Bone marrow (tissue), 2 donors: ENCODE results near the gene QRSL1.
"Not testable (repeated sequence)": the region's sequence is repeated elsewhere in the genome, so short reads cannot be mapped to it uniquely, and the experiment has no call there.

Experiments used
- DNase-seq, 2 donors: peaks; one replicate each; lab custom pipeline; 2025; lab: John Stamatoyannopoulos, UW

The QRSL1 gene

GRCh38 chr6:106677282-106677681 lies 47.9 kb downstream of the QRSL1 start:
- no peak for DNase-seq

GRCh38 chr6:106684011-106684410 lies 54.6 kb downstream of the QRSL1 start:
- DNase-seq, result no peak

DNA sequence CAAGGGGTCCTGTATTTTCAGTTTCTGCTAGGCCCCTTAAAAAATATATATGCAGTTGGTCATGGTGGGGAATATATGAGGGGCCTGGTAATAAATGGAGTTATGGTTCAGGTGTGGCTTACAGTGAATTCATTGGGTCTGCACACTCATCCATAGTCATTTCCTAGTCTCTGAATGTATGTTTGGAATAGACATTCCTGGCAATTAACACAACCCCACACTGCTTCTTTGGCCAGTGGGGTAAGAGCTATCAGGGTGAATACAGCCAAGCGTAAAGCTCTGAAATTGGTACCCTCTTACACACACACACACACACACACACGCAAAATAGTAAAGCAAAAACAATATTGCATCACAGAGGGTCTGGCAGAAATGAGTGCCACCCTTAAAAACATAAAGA lies 56.5 kb downstream of the QRSL1 start:
- no peak for DNase-seq

DNA sequence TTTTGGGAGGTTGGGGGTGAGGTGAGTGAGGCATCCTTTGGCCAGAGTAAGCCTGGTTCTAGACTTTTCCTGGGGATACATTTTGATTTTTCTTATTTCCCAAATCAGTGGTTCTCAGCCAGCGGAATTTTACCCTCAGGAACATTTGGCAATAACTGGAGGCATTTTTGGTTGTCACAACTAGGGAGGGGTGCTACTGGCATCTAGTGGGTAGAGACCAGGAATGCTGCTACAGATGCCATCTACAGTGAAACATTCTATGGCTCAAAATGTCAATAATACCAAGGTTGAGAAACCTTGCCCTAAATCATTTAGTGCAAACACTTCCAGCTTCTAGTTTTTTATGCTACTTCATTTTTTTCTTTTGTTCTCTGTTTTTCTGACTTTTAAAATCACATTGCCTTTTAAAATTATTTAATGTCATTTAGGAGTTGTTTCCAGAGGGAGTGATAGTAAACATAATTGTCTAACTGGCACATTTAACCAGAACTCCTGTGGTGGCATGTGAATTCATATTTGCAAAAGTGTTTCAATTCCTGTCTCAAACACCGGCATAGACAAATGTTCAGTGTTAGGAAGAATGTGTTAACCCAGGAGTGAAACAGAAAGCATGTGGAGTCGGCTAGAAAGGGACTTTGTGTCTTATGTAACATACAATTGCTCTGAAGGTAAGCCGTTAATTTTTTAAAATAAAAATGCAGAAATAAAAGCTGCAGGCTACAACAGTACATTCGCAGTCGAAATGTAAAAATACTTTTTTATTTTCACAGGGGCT lies 59.0 kb downstream of the QRSL1 start:
- DNase-seq, result no peak

GRCh38 chr6:106692112-106692818 lies 62.9 kb downstream of the QRSL1 start:
- no peak for DNase-seq

GRCh38 chr6:106692819-106693208 lies 63.4 kb downstream of the QRSL1 start:
- no peak for DNase-seq

GRCh38 chr6:106693418-106693817 lies 64.0 kb downstream of the QRSL1 start:
- DNase-seq, result no peak

GRCh38 chr6:106694343-106694742 lies 65.0 kb downstream of the QRSL1 start:
- no peak for DNase-seq

DNA sequence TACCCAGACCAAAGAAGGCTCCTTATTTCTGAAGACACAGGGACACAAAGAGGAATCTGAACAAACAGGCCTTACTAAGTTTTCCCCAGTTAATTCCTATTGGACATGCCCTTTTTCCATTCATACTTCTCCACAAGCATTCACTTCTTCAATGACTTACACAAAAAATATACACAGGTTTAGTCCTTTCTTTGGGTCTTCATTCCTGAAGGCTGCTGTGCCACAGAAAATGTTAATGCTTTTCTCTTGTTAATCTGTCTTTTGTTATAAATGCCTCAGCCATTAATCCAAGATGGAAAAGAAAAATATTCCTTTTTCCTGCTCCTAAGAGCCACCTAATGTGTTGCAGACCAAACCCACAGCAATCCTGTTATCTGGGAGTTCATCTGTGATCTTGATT lies 71.2 kb downstream of the QRSL1 start:
- no peak for DNase-seq

- not testable (repeated sequence) for DNase-seq
These were observed 71.8 kb downstream of the QRSL1 start for GRCh38 chr6:106701201-106701600.

GRCh38 chr6:106702046-106702445 lies 72.7 kb downstream of the QRSL1 start:
- DNase-seq, result no peak

DNA sequence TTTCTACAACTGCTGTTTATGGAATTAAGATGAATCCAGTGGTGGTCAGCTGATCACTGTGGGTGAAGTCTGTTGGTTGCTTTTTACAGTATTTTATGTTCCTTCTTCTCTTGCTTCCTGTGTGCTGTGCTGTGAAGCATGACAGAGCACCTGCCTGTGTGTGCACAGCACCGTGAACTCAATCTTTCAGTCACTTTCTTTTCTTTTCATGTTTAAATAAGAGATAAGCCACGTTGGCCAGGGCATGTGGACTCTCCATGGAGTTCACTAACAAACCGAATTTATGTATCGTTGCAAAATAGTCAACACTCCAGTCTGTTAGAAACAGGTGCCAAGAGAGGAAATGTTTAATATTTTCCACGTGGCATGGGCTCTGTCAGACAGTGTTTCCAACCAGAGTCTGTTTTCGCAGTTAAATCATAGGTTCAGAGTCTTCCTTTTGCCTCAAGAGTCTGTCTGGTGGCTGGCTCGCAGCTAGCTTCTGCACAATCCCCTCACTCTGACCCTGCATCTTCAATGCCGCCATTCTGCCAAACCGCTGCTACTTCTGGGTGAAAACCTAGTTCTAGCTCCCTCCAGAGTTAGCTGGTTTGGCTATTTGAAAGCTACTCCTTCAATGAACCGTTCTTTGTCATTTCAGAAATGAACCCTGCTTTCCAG lies 73.2 kb downstream of the QRSL1 start:
- DNase-seq, result no peak

- DNase-seq, result no peak
These were observed 74.9 kb downstream of the QRSL1 start for GRCh38 chr6:106704327-106704726.

GRCh38 chr6:106705156-106705555 lies 75.8 kb downstream of the QRSL1 start:
- DNase-seq, result no peak

- no peak for DNase-seq
These were observed 81.2 kb downstream of the QRSL1 start for GRCh38 chr6:106710580-106710979.

DNA sequence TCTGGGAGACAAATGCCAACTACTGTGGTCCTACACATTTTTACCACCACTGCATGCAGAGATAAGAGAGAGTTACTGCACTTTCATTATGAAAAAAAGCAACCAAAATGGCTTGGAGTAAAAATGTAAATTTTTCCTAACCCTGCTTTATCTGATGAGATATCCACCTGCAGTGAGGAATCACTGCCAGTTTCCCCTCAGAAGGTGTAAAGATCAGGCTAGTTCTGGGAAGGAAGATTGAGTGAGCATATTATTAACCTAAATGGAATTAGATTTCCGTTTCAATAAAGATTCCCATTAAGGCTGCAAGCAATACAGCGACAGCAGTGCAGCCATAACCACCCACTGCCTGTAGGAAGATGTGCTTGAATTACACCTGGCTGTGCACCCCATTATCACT lies 84.9 kb downstream of the QRSL1 start:
- DNase-seq, result no peak

DNA sequence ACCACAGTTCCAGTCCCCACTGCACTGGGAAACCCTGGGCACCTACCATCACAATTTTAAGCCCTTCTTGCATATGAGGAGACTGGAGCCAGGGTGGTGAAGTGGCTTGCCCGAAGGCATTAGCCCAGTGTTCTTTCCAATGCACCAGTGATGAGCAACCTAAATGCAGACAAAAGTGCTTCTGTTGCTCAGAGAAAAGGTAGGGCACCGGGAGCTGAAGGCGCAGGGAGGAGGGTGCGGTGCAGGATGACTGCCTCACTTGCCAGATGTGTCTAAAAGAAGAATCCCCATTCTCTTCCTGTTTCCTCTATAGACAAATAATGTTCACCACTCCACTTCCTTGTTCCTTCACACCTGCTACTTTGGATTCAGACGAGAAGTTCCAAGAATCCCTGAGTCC lies 86.5 kb downstream of the QRSL1 start:
- no peak for DNase-seq

DNA sequence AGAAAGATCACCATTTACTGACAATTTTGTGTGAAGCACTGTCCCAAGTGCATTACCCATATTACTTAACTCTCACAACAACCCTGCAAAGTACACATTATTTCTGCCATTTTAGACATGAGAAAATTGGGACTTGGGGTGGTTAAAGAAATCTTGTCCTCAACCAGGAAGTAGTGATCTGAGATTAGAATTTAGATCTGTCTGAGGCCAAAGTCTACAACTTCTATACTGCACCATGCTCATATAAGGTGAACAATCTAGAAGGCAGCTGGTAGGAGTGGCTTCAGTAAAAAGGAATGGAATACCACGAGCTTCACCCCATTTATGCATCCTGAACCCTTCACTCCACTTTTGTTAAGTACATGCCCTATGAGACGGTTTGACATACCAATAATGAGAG lies 87.6 kb downstream of the QRSL1 start:
- no peak for DNase-seq
